Measurements from ENCODE around the gene RHOJ.

The RHOJ gene

DNA sequence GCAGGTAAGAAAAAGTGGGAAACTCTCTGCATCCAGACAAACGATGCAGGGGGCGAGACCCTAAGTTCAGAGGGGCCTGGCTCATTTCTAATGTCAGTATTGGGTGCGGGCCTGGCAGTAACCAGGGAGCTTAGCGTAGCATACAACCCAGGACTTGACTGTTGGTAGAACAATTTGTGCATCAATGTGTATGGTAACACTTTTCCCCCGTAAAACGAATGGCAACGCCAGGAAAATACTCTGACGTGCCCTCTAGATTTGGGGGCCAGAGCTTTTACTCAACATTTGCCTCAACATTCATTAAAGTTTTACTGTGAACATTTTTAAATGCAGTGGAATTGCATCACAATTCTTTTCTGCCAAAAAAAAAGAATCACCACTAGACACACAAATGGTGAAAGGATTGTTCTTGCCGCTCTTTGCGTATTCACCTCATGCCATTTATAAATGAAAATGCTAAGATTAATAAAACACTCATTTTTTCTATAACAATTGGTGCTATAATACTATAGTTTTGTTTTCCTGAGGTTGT lies 867 bp downstream of the RHOJ start:
- no peak overlapping the region for H3K4me3 ChIP-seq (ENCODE audit: low read length)
- no peak overlapping the region for H3K4me2 ChIP-seq (ENCODE audit: low read length)
- H3K27me3 ChIP-seq (ENCODE audit: control insufficient read depth, low read length), result 0 out of 2 replicates have a peak, but pooled peaks cover 3% of the 10 kb centered on the region
- no peaks in the 10 kb centered on the region for H3K79me2 ChIP-seq (ENCODE audit: control insufficient read depth, low read length)
- H3K9me2 ChIP-seq (replicated peaks; ENCODE audit: control insufficient read depth, low read length), result no peaks in the 10 kb centered on the region
- H3K9me3 ChIP-seq (ENCODE audit: control insufficient read depth, insufficient read depth, low read length), result no peaks in the 10 kb centered on the region
- no peaks in the 10 kb centered on the region for H4K20me1 ChIP-seq (ENCODE audit: control insufficient read depth, insufficient read depth, low read depth, low read length)
- no peak for TF ChIP-seq EZH2phosphoT487 (IDR thresholded peaks at IDR 0.05; ENCODE audit: borderline replicate concordance, low read length)
- no peak for TF ChIP-seq CTCF (IDR thresholded peaks at IDR 0.05; ENCODE audit: low read depth, low read length, poor library complexity, severe bottlenecking)
- H3K27ac ChIP-seq (ENCODE audit: low read depth, low read length), result no peak overlapping the region
- H3K36me3 ChIP-seq (ENCODE audit: control insufficient read depth, low read length), result no peaks in the 10 kb centered on the region
- no peaks in the 10 kb centered on the region for H3F3A ChIP-seq (ENCODE audit: control insufficient read depth, insufficient read depth)
- H3K4me1 ChIP-seq (ENCODE audit: control insufficient read depth, low read length), result no peaks in the 10 kb centered on the region

DNA sequence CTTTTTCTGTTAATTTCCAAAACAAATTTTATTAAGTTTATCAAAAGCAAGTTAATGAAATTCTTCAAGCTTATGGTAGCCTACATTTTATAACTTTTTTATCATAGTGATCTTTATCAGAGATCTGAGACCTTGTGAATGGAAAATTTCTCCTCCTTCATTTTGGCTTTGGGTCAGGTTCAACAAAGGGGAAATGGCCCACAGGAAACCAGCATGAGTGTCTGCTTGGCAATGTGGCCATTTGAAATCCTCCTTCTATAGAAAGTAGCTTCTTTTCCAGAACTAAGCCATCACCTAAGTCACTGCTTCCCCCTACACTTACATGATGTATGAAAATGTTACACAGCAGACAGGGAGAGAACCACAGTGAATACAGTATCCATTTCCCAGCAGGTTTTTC lies 1.6 kb downstream of the RHOJ start:
- H3K36me3 ChIP-seq (ENCODE audit: control insufficient read depth, low read length), result no peaks in the 10 kb centered on the region
- H3K4me2 ChIP-seq (ENCODE audit: low read length), result no peak overlapping the region
- no peak for TF ChIP-seq CTCF (IDR thresholded peaks at IDR 0.05; ENCODE audit: low read depth, low read length, poor library complexity, severe bottlenecking)
- TF ChIP-seq EZH2phosphoT487 (IDR thresholded peaks at IDR 0.05; ENCODE audit: borderline replicate concordance, low read length), result no peak
- H3K27me3 ChIP-seq (ENCODE audit: control insufficient read depth, low read length), result 0 out of 2 replicates have a peak, but pooled peaks cover 3% of the 10 kb centered on the region
- no peaks in the 10 kb centered on the region for H3K9me2 ChIP-seq (replicated peaks; ENCODE audit: control insufficient read depth, low read length)
- no peak overlapping the region for H3K4me3 ChIP-seq (ENCODE audit: low read length)
- no peaks in the 10 kb centered on the region for H3K79me2 ChIP-seq (ENCODE audit: control insufficient read depth, low read length)
- no peak overlapping the region for H3K27ac ChIP-seq (ENCODE audit: low read depth, low read length)
- H3K9me3 ChIP-seq (ENCODE audit: control insufficient read depth, insufficient read depth, low read length), result no peaks in the 10 kb centered on the region
- H3F3A ChIP-seq (ENCODE audit: control insufficient read depth, insufficient read depth), result no peaks in the 10 kb centered on the region
- no peaks in the 10 kb centered on the region for H4K20me1 ChIP-seq (ENCODE audit: control insufficient read depth, insufficient read depth, low read depth, low read length)
- no peaks in the 10 kb centered on the region for H3K4me1 ChIP-seq (ENCODE audit: control insufficient read depth, low read length)

DNA sequence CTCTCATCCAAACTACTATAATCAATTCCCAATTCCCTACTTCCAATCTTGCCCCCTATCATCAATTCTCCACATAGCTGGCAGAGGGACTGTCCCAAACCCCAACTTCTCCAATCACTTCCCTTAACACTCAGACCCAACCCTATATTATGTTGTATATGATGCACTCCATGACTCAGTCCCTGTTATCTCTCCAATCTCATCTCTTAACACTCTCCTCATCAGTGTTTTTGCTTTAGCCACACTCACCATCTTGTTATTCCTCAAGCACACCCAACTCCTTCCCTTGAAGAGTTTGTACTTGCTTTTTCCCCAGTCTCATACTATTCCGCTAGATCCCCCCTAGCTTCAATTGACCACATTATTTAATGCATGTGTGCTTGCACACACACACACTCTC lies 4.9 kb downstream of the RHOJ start:
- TF ChIP-seq EZH2phosphoT487 (IDR thresholded peaks at IDR 0.05; ENCODE audit: borderline replicate concordance, low read length), result no peak
- TF ChIP-seq CTCF (IDR thresholded peaks at IDR 0.05; ENCODE audit: low read depth, low read length, poor library complexity, severe bottlenecking), result no peak
- Histone ChIP-seq H3K4me3 (ENCODE audit: low read length) (no peak overlapping the region), H4K20me1 (ENCODE audit: control insufficient read depth, insufficient read depth, low read depth, low read length) (no peaks in the 10 kb centered on the region), H3K4me1 (ENCODE audit: control insufficient read depth, low read length) (no peaks in the 10 kb centered on the region), H3F3A (ENCODE audit: control insufficient read depth, insufficient read depth) (no peaks in the 10 kb centered on the region), H3K27ac (ENCODE audit: low read depth, low read length) (no peak overlapping the region), H3K27me3 (ENCODE audit: control insufficient read depth, low read length) (0 out of 2 replicates have a peak, but pooled peaks cover 3% of the 10 kb centered on the region), H3K4me2 (ENCODE audit: low read length) (no peak overlapping the region), H3K9me2 (replicated peaks; ENCODE audit: control insufficient read depth, low read length) (no peaks in the 10 kb centered on the region), H3K79me2 (ENCODE audit: control insufficient read depth, low read length) (no peaks in the 10 kb centered on the region), H3K36me3 (ENCODE audit: control insufficient read depth, low read length) (no peaks in the 10 kb centered on the region), H3K9me3 (ENCODE audit: control insufficient read depth, insufficient read depth, low read length) (no peaks in the 10 kb centered on the region)

Data from DOHH2 (cell line).